WTC11 (cell line): ENCODE measurements around the gene HLA-G. TPM values are rescaled to one million over a fixed set of nuclear protein-coding genes. Genes with fewer than 3 reads are reported as not detected.

Source experiments
- ATAC-seq: fragments of 200-7000 bp; cut with Tn5 transposase; 2 replicates; pipeline ENCODE4 v1.10.0; 2021; ENCODE audit warnings: mild to moderate bottlenecking, moderate library complexity
- CTCF ChIA-PET: fragments of 300-600 bp; sonication (Branson Sonifier 250); formaldehyde crosslinking; loops from one replicate; lab custom pipeline; 2021; ENCODE audit warnings: antibody characterized with exemption; lab: Charles Lee
- POLR2A ChIA-PET: fragments of 350-600 bp; sonication (Branson Sonifier 250); formaldehyde crosslinking; loops from one replicate; lab custom pipeline; 2021; ENCODE audit warnings: antibody characterized with exemption; lab: Charles Lee
- DNase-seq: peaks from one replicate; pipeline ENCODE4 v3.0.0; 2021; ENCODE audit warnings: low spot score
- H3K27ac Mint-ChIP-seq: 2 replicates; pipeline ENCODE4 v1.8.0; 2021; ENCODE audit warnings: mixed read lengths
- H3K27me3 Mint-ChIP-seq: 2 replicates; pipeline ENCODE4 v1.8.0; 2021; ENCODE audit warnings: low read depth, mild to moderate bottlenecking, moderate library complexity, mixed read lengths
- H3K36me3 Mint-ChIP-seq: 2 replicates; pipeline ENCODE4 v1.8.0; 2021; ENCODE audit warnings: mixed read lengths
- H3K4me1 Mint-ChIP-seq: 2 replicates; pipeline ENCODE4 v1.8.0; 2022; ENCODE audit warnings: mixed read lengths
- H3K4me3 Mint-ChIP-seq: 2 replicates; pipeline ENCODE4 v1.8.0; 2021; ENCODE audit warnings: mild to moderate bottlenecking, moderate library complexity, mixed read lengths
- H3K9me3 Mint-ChIP-seq: 2 replicates; pipeline ENCODE4 v1.8.0; 2021; ENCODE audit warnings: mixed read lengths
- CREB1 ChIP-seq: sonication (generic); formaldehyde crosslinking; IDR thresholded peaks from 2 replicates; pipeline ENCODE4 v1.8.0; 2023; ENCODE audit warnings: mild to moderate bottlenecking, missing genetic modification reagents
- FOXK1 ChIP-seq: sonication (generic); formaldehyde crosslinking; IDR thresholded peaks from 2 replicates; pipeline ENCODE4 v1.8.0; 2022; ENCODE audit warnings: mild to moderate bottlenecking, moderate library complexity, missing genetic modification reagents
- FOXP1 ChIP-seq: sonication (generic); formaldehyde crosslinking; IDR thresholded peaks from 2 replicates; pipeline ENCODE4 v1.8.0; 2022; ENCODE audit warnings: missing genetic modification reagents, mild to moderate bottlenecking, moderate library complexity, borderline replicate concordance
- GABPB1 ChIP-seq: sonication (generic); formaldehyde crosslinking; IDR thresholded peaks from 2 replicates; pipeline ENCODE4 v1.8.1; 2023; ENCODE audit warnings: mild to moderate bottlenecking, missing genetic modification reagents
- JAZF1 ChIP-seq: fragments of 250-450 bp; sonication (Bioruptor Pico); IDR thresholded peaks from 2 replicates; pipeline ENCODE4 v1.9.0; 2021; ENCODE audit warnings: moderate library complexity, mild to moderate bottlenecking, inconsistent platforms
- NR1H2 ChIP-seq: sonication (generic); formaldehyde crosslinking; IDR thresholded peaks from 2 replicates; pipeline ENCODE4 v1.9.0; 2021; ENCODE audit warnings: mild to moderate bottlenecking, moderate library complexity, missing genetic modification reagents
- NR3C1 ChIP-seq: sonication (generic); formaldehyde crosslinking; conservative IDR thresholded peaks from 2 replicates; pipeline ENCODE4 v1.8.1; 2023; ENCODE audit warnings: low read depth, mild to moderate bottlenecking, missing genetic modification reagents
- PRRX2 ChIP-seq: fragments of 250-450 bp; sonication (Bioruptor Pico); IDR thresholded peaks from 2 replicates; pipeline ENCODE4 v1.8.0; 2021; ENCODE audit warnings: mild to moderate bottlenecking
- SP1 ChIP-seq: sonication (generic); formaldehyde crosslinking; conservative IDR thresholded peaks from 2 replicates; pipeline ENCODE4 v1.8.1; 2022; ENCODE audit warnings: missing genetic modification reagents
- TCF7 ChIP-seq: sonication (generic); formaldehyde crosslinking; IDR thresholded peaks from 2 replicates; pipeline ENCODE4 v1.8.0; 2022; ENCODE audit warnings: mild to moderate bottlenecking, low read depth, missing genetic modification reagents, moderate library complexity
- TEAD1 ChIP-seq: sonication (generic); formaldehyde crosslinking; IDR thresholded peaks from 2 replicates; pipeline ENCODE4 v1.8.0; 2022; ENCODE audit warnings: mild to moderate bottlenecking, missing genetic modification reagents
- TEAD4 ChIP-seq: sonication (generic); formaldehyde crosslinking; IDR thresholded peaks from 2 replicates; pipeline ENCODE4 v1.8.0; 2022; ENCODE audit warnings: mild to moderate bottlenecking, missing genetic modification reagents
- ZBTB21 ChIP-seq: sonication (generic); formaldehyde crosslinking; IDR thresholded peaks from 2 replicates; pipeline ENCODE4 v1.8.1; 2023; ENCODE audit warnings: mild to moderate bottlenecking, missing genetic modification reagents, borderline replicate concordance
- ZNF232 ChIP-seq: sonication (generic); formaldehyde crosslinking; IDR thresholded peaks from 2 replicates; pipeline ENCODE4 v1.8.0; 2022; ENCODE audit warnings: mild to moderate bottlenecking, missing genetic modification reagents
- ZNF423 ChIP-seq: fragments of 250-450 bp; sonication (Bioruptor Pico); IDR thresholded peaks from 2 replicates; pipeline ENCODE4 v2.1.2; 2022; ENCODE audit warnings: mild to moderate bottlenecking, moderate library complexity
- total RNA-seq: library from RNA; stranded (reverse); gene quantifications from 3 replicates; pipeline ENCODE4 v1.2.3, GENCODE V29; 2021
- TF ChIP-seq, protein P1 (sequence below): sonication (generic); formaldehyde crosslinking; IDR thresholded peaks from 2 replicates; pipeline ENCODE4 v1.8.1; 2022; ENCODE audit warnings: low read depth, mild to moderate bottlenecking, moderate library complexity, missing genetic modification reagents, borderline replicate concordance
- TF ChIP-seq, protein P2 (sequence below): sonication (generic); formaldehyde crosslinking; IDR thresholded peaks from 2 replicates; pipeline ENCODE4 v1.8.1; 2022; ENCODE audit warnings: mild to moderate bottlenecking, missing genetic modification reagents, moderate library complexity, borderline replicate concordance
- TF ChIP-seq, protein P3 (sequence below): sonication (generic); formaldehyde crosslinking; conservative IDR thresholded peaks from 2 replicates; pipeline ENCODE4 v1.8.1; 2023; ENCODE audit warnings: mild to moderate bottlenecking, low read depth, missing genetic modification reagents, moderate library complexity
- TF ChIP-seq, protein P4 (sequence below): fragments of 250-450 bp; sonication (Bioruptor Pico); IDR thresholded peaks from 2 replicates; pipeline ENCODE4 v1.9.0; 2021; ENCODE audit warnings: mild to moderate bottlenecking
- TF ChIP-seq, protein P5 (sequence below): fragments of 250-450 bp; sonication (Bioruptor Pico); IDR thresholded peaks from 2 replicates; pipeline ENCODE4 v2.1.2; 2022; ENCODE audit warnings: mild to moderate bottlenecking, moderate library complexity
- TF ChIP-seq, protein P6 (sequence below): sonication (generic); formaldehyde crosslinking; IDR thresholded peaks from 2 replicates; pipeline ENCODE4 v1.8.1; 2023; ENCODE audit warnings: mild to moderate bottlenecking, missing genetic modification reagents, moderate library complexity
- TF ChIP-seq, protein P7 (sequence below): sonication (generic); formaldehyde crosslinking; IDR thresholded peaks from 2 replicates; pipeline ENCODE4 v1.8.1; 2023; ENCODE audit warnings: mild to moderate bottlenecking, missing genetic modification reagents

Gene HLA-G
- total RNA-seq, 1 experiment from 2014 or later, result 1.7 TPM

DNA sequence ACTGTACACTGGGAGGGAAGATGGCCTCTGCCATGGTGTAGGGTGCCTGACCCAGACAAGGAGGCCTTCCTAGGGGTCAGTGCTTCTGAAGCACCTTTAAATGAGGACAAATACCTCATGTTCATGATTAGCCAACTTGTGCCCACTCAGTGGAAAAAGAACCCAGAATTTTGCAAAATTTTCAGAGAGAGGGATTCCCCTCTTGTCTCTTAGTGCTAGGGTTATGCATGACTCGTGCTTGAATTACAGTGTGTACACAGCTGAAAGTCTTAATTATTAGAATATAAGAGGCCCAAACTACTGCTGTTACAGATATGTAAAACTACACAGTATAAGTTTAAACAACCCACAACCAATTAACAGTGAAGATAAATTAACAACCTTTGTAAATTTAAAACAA lies 38.0 kb downstream of the HLA-G start:
- Mint-ChIP-seq H3K9me3 (no peaks in the 10 kb centered on the region), H3K4me1 (no peaks in the 10 kb centered on the region), H3K27ac (no peak overlapping the region), H3K27me3 (peaks cover 80% of the 10 kb centered on the region), H3K4me3 (no peak overlapping the region), H3K36me3 (no peaks in the 10 kb centered on the region)
- POLR2A ChIA-PET, result no interaction called here
- DNase-seq (no peak), ATAC-seq (no peak)
- TF ChIP-seq ZNF232 (CRISPR knock-in tag) (no peak), GABPB1 (no peak), TEAD4 (CRISPR knock-in tag) (no peak), PRRX2 (CRISPR knock-in tag) (no peak), FOXP1 (CRISPR knock-in tag) (no peak)
- TF ChIP-seq, protein P1, sequence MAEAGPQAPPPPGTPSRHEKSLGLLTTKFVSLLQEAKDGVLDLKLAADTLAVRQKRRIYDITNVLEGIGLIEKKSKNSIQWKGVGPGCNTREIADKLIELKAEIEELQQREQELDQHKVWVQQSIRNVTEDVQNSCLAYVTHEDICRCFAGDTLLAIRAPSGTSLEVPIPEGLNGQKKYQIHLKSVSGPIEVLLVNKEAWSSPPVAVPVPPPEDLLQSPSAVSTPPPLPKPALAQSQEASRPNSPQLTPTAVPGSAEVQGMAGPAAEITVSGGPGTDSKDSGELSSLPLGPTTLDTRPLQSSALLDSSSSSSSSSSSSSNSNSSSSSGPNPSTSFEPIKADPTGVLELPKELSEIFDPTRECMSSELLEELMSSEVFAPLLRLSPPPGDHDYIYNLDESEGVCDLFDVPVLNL, result no peak
- TF ChIP-seq, protein P2, sequence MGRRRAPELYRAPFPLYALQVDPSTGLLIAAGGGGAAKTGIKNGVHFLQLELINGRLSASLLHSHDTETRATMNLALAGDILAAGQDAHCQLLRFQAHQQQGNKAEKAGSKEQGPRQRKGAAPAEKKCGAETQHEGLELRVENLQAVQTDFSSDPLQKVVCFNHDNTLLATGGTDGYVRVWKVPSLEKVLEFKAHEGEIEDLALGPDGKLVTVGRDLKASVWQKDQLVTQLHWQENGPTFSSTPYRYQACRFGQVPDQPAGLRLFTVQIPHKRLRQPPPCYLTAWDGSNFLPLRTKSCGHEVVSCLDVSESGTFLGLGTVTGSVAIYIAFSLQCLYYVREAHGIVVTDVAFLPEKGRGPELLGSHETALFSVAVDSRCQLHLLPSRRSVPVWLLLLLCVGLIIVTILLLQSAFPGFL (CRISPR knock-in tag), result no peak
- CTCF ChIA-PET, result no interaction called here

DNA sequence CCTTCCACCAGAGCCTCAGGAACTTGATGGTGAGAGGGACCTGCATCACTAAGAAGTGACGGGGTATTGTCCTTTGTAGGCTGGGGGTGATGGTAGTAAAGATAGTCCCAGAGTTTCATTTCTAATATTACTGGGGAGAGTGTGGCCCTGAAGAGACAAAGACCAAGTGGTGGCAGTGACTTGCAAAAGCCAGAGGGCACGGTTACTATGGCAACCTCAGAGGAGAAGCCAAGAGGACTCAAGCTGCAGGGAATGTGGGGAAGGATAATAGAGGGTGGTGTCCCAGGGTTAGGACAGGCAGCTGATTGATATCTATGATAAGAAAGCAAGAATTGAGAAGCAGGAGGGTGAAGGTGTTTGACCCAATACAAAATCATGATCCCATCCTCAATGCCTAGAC lies 42.5 kb downstream of the HLA-G start:
- no peak for ATAC-seq
- Mint-ChIP-seq H3K27me3 (peaks cover 86% of the 10 kb centered on the region), H3K36me3 (peaks cover under 1% of the 10 kb centered on the region; the same call in 1 of the 2 replicates), H3K4me1 (no peaks in the 10 kb centered on the region), H3K9me3 (peaks cover 28% of the 10 kb centered on the region), H3K4me3 (no peak overlapping the region), H3K27ac (no peak overlapping the region)
- CTCF ChIA-PET, result no interaction called here
- POLR2A ChIA-PET, result no interaction called here
- no peak for DNase-seq
- TF ChIP-seq, protein P3, sequence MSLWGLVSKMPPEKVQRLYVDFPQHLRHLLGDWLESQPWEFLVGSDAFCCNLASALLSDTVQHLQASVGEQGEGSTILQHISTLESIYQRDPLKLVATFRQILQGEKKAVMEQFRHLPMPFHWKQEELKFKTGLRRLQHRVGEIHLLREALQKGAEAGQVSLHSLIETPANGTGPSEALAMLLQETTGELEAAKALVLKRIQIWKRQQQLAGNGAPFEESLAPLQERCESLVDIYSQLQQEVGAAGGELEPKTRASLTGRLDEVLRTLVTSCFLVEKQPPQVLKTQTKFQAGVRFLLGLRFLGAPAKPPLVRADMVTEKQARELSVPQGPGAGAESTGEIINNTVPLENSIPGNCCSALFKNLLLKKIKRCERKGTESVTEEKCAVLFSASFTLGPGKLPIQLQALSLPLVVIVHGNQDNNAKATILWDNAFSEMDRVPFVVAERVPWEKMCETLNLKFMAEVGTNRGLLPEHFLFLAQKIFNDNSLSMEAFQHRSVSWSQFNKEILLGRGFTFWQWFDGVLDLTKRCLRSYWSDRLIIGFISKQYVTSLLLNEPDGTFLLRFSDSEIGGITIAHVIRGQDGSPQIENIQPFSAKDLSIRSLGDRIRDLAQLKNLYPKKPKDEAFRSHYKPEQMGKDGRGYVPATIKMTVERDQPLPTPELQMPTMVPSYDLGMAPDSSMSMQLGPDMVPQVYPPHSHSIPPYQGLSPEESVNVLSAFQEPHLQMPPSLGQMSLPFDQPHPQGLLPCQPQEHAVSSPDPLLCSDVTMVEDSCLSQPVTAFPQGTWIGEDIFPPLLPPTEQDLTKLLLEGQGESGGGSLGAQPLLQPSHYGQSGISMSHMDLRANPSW (CRISPR knock-in tag), result no peak
- TF ChIP-seq NR3C1 (CRISPR knock-in tag) (no peak), NR1H2 (no peak), TCF7 (CRISPR knock-in tag) (no peak), ZBTB21 (CRISPR knock-in tag) (no peak), JAZF1 (CRISPR knock-in tag) (no peak)

DNA sequence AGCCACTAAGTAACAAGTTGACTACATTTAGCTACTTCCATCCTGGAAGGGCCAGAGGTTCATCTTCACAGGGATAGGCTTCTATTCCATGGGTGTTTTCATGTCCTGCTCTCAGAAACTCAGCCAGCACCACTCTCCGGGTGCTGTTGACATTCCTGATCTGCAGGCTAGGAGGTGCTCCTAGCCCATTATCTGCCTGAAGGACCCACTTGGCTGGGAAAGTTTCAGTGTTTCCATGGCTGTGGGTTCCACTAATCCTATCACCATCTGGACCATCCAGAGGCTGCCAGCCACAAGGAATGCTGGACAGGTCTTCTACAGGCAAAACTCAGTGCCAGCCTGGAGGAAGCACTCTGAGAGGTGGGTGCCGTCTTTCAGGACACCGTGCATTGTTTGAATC lies 45.2 kb downstream of the HLA-G start:
- H3K27ac Mint-ChIP-seq, result no peak overlapping the region
- TF ChIP-seq TEAD1 (CRISPR knock-in tag) (no peak), SP1 (CRISPR knock-in tag) (no peak), FOXK1 (no peak), NR1H2 (no peak), CREB1 (CRISPR knock-in tag) (no peak), ZNF423 (no peak)
- TF ChIP-seq, protein P4, sequence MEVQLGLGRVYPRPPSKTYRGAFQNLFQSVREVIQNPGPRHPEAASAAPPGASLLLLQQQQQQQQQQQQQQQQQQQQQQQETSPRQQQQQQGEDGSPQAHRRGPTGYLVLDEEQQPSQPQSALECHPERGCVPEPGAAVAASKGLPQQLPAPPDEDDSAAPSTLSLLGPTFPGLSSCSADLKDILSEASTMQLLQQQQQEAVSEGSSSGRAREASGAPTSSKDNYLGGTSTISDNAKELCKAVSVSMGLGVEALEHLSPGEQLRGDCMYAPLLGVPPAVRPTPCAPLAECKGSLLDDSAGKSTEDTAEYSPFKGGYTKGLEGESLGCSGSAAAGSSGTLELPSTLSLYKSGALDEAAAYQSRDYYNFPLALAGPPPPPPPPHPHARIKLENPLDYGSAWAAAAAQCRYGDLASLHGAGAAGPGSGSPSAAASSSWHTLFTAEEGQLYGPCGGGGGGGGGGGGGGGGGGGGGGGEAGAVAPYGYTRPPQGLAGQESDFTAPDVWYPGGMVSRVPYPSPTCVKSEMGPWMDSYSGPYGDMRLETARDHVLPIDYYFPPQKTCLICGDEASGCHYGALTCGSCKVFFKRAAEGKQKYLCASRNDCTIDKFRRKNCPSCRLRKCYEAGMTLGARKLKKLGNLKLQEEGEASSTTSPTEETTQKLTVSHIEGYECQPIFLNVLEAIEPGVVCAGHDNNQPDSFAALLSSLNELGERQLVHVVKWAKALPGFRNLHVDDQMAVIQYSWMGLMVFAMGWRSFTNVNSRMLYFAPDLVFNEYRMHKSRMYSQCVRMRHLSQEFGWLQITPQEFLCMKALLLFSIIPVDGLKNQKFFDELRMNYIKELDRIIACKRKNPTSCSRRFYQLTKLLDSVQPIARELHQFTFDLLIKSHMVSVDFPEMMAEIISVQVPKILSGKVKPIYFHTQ (CRISPR knock-in tag), result no peak
- TF ChIP-seq, protein P5, sequence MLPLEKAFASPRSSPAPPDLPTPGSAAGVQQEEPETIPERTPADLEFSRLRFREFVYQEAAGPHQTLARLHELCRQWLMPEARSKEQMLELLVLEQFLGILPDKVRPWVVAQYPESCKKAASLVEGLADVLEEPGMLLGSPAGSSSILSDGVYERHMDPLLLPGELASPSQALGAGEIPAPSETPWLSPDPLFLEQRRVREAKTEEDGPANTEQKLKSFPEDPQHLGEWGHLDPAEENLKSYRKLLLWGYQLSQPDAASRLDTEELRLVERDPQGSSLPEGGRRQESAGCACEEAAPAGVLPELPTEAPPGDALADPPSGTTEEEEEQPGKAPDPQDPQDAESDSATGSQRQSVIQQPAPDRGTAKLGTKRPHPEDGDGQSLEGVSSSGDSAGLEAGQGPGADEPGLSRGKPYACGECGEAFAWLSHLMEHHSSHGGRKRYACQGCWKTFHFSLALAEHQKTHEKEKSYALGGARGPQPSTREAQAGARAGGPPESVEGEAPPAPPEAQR (CRISPR knock-in tag), result no peak
- TF ChIP-seq, protein P6, sequence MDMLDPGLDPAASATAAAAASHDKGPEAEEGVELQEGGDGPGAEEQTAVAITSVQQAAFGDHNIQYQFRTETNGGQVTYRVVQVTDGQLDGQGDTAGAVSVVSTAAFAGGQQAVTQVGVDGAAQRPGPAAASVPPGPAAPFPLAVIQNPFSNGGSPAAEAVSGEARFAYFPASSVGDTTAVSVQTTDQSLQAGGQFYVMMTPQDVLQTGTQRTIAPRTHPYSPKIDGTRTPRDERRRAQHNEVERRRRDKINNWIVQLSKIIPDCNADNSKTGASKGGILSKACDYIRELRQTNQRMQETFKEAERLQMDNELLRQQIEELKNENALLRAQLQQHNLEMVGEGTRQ, result no peak
- TF ChIP-seq, protein P7, sequence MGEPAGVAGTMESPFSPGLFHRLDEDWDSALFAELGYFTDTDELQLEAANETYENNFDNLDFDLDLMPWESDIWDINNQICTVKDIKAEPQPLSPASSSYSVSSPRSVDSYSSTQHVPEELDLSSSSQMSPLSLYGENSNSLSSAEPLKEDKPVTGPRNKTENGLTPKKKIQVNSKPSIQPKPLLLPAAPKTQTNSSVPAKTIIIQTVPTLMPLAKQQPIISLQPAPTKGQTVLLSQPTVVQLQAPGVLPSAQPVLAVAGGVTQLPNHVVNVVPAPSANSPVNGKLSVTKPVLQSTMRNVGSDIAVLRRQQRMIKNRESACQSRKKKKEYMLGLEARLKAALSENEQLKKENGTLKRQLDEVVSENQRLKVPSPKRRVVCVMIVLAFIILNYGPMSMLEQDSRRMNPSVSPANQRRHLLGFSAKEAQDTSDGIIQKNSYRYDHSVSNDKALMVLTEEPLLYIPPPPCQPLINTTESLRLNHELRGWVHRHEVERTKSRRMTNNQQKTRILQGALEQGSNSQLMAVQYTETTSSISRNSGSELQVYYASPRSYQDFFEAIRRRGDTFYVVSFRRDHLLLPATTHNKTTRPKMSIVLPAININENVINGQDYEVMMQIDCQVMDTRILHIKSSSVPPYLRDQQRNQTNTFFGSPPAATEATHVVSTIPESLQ, result no peak

More for the DNA sequence above, 45.2 kb downstream of the HLA-G start:
- ATAC-seq (no peak), DNase-seq (no peak)
- Mint-ChIP-seq H3K27me3 (peaks cover 66% of the 10 kb centered on the region), H3K9me3 (peaks cover 48% of the 10 kb centered on the region), H3K36me3 (peaks cover 8% of the 10 kb centered on the region), H3K4me1 (no peaks in the 10 kb centered on the region), H3K4me3 (no peak overlapping the region)
- ChIA-PET CTCF (no interaction called here), POLR2A (no interaction called here)
